GM18508 (cell line): Measurements from ENCODE around the gene KCNMB2.

Source experiments
- ATAC-seq: cut with Tn5 transposase; IDR thresholded peaks from one replicate; pipeline ENCODE4 v1.9.1; 2021; ENCODE audit warnings: moderate number of reproducible peaks; ENCODE audit not compliant: insufficient read depth, unreplicated experiment

The KCNMB2 gene

GRCh38 chr3:178567611-178568010 is 31.4 kb downstream of the KCNMB2 start:
- no peak for ATAC-seq

- no peak for ATAC-seq
These were observed 32.0 kb downstream of the KCNMB2 start for GRCh38 chr3:178568155-178568731.

- ATAC-seq = no peak
These were observed 32.7 kb downstream of the KCNMB2 start for GRCh38 chr3:178568911-178569310.

GRCh38 chr3:178569826-178570225 is 33.6 kb downstream of the KCNMB2 start:
- no peak for ATAC-seq

GRCh38 chr3:178583963-178584575 is 47.8 kb downstream of the KCNMB2 start:
- no peak for ATAC-seq

- ATAC-seq = no peak
These were observed 48.6 kb downstream of the KCNMB2 start for GRCh38 chr3:178584722-178585380.

GRCh38 chr3:178585454-178585853 is 49.2 kb downstream of the KCNMB2 start:
- ATAC-seq = no peak

- ATAC-seq = no peak
These were observed 49.8 kb downstream of the KCNMB2 start for GRCh38 chr3:178586076-178586475.

- no peak for ATAC-seq
These were observed 52.4 kb downstream of the KCNMB2 start for GRCh38 chr3:178588628-178589027.

GRCh38 chr3:178593786-178594185 is 57.5 kb downstream of the KCNMB2 start:
- no peak for ATAC-seq

- no peak for ATAC-seq
These were observed 61.1 kb downstream of the KCNMB2 start for GRCh38 chr3:178597371-178597770.

- no peak for ATAC-seq
These were observed 66.6 kb downstream of the KCNMB2 start for GRCh38 chr3:178602856-178603255.

- no peak for ATAC-seq
These were observed 67.5 kb downstream of the KCNMB2 start for GRCh38 chr3:178603735-178604134.

- ATAC-seq = no peak
These were observed 82.0 kb downstream of the KCNMB2 start for GRCh38 chr3:178618197-178618596.

- ATAC-seq = no peak
These were observed 82.7 kb downstream of the KCNMB2 start for GRCh38 chr3:178618896-178619295.

GRCh38 chr3:178623666-178624255 is 87.5 kb downstream of the KCNMB2 start:
- ATAC-seq = no peak

- no peak for ATAC-seq
These were observed 88.0 kb downstream of the KCNMB2 start for GRCh38 chr3:178624276-178624675.

- ATAC-seq = no peak
These were observed 88.9 kb downstream of the KCNMB2 start for GRCh38 chr3:178625053-178625600.

GRCh38 chr3:178628037-178628436 is 91.8 kb downstream of the KCNMB2 start:
- no peak for ATAC-seq

GRCh38 chr3:178629430-178630178 is 93.4 kb downstream of the KCNMB2 start:
- no peak for ATAC-seq
